HepG2 (cell line): ENCODE data around the gene ALDH1A2.

Experiments used
- NFIC ChIP-seq: IDR thresholded peaks from 2 replicates; pipeline ENCODE4 v1.6.1; 2012; ENCODE audit warnings: mild to moderate bottlenecking, low read length, inconsistent platforms
- SP1 ChIP-seq, 2 experiments: fragments of 450-650 bp in 1 of 2; sonication (generic) in 1 of 2; formaldehyde crosslinking in 1 of 2; IDR thresholded peaks; 2 replicates each; pipeline versions ENCODE4 v1.4.0 to v1.6.1; 2016 to 2020; ENCODE audit warnings: missing genetic modification reagents in 1 of 2

DNA sequence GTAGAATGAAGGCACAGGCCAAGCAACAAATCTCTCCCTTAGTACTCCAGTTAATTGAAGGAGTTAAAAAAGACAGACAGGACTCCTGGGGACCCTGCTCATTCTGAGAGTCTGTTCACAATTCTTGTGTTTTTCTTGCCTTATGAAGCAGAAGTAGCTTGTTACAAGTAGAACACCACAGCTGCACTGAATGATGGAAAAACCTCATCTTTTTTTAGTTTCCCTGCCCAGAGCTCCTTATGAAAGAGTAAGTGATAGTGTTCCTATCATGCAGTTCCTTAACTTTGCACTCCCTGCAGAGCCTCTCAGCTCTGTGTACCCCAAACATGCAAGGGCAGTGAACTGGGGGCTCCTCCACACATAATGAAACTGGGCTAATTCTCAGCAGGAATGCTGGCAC is 95.5 kb downstream of the ALDH1A2 start:
- TF ChIP-seq SP1 (IDR thresholded peaks at IDR 0.05), result no peak
- TF ChIP-seq SP1 (CRISPR knock-in tag; IDR thresholded peaks at IDR 0.05), result no peak
- TF ChIP-seq NFIC, result no peak
